BJ (cell line): ENCODE measurements around the gene VDR. TPM values are rescaled to one million over a fixed set of nuclear protein-coding genes. Genes with fewer than 3 reads are reported as not detected.

ENCODE experiments used
- CTCF ChIA-PET: fragments of 350-600 bp; formaldehyde crosslinking; extraction: SDS; loops from one replicate; lab custom pipeline; 2021; ENCODE audit warnings: antibody characterized with exemption, inconsistent platforms; lab: Yijun Ruan, JAX
- POLR2A ChIA-PET: fragments of 300-600 bp; sonication (Branson Sonifier 250); formaldehyde crosslinking; extraction: SDS; loops from one replicate; lab custom pipeline; 2021; ENCODE audit warnings: antibody characterized with exemption; lab: Charles Lee
- DNase-seq: peaks from one replicate; pipeline ENCODE4 v3.0.0-alpha.2; 2011; ENCODE audit warnings: low read depth
- H3K27me3 ChIP-seq: 2 replicates; pipeline ENCODE4 v1.6.0; 2011; ENCODE audit warnings: low read length; ENCODE audit not compliant: control insufficient read depth, insufficient read depth
- H3K36me3 ChIP-seq: 2 replicates; pipeline ENCODE4 v1.5.1; 2011; ENCODE audit warnings: low read length; ENCODE audit not compliant: control insufficient read depth, insufficient read depth
- H3K4me3 ChIP-seq: 2 replicates; pipeline ENCODE4 v1.5.1; 2011; ENCODE audit warnings: low read depth, mild to moderate bottlenecking, control low read depth, low read length
- CTCF ChIP-seq: IDR thresholded peaks from 2 replicates; pipeline ENCODE4 v1.5.1; 2011; ENCODE audit warnings: low read depth, mild to moderate bottlenecking, control low read depth, inconsistent platforms, low read length, moderate library complexity; ENCODE audit not compliant: insufficient read depth
- polyA plus RNA-seq: library from polyadenylated mRNA; depleted of rRNA; stranded (reverse); fragments of >200 nt; gene quantifications from 2 replicates; pipeline ENCODE4 v1.2.3, GENCODE V29; 2011

VDR gene
- polyA plus RNA-seq, 1 experiment = 40.5 TPM

- Histone ChIP-seq H3K4me3 (no peak overlapping the region), H3K27me3 (no peaks in the 10 kb centered on the region), H3K36me3 (peaks cover 27% of the 10 kb centered on the region)
- CTCF ChIA-PET = interaction anchor here (0.8 to 13.2 kb wide), 14 partner anchors 10 to 161 kb away, joined by 3 to 174 read pairs (median 4); partner anchors contain the start of gene TMEM106C
- POLR2A ChIA-PET = no interaction called here
- DNase-seq = no peak
- peak; percentile 48 for TF ChIP-seq CTCF
These were observed 102.5 kb downstream of the VDR start for GRCh38 chr12:47802312-47802711.

GRCh38 chr12:47801904-47802246, 102.9 kb downstream of the VDR start:
- CTCF ChIA-PET = interaction anchor here (0.8 to 13.2 kb wide), 15 partner anchors 9 to 161 kb away, joined by 3 to 174 read pairs (median 4); partner anchors contain the start of gene TMEM106C
- TF ChIP-seq CTCF = no peak
- Histone ChIP-seq H3K27me3 (no peaks in the 10 kb centered on the region), H3K36me3 (peaks cover 31% of the 10 kb centered on the region), H3K4me3 (no peak overlapping the region)
- DNase-seq = no peak
- POLR2A ChIA-PET = no interaction called here

GRCh38 chr12:47801170-47801903, 103.5 kb downstream of the VDR start:
- POLR2A ChIA-PET = no interaction called here
- H3K27me3 ChIP-seq = no peaks in the 10 kb centered on the region
- peak; percentile 41 for TF ChIP-seq CTCF
- H3K36me3 ChIP-seq = peaks cover 34% of the 10 kb centered on the region
- no peak overlapping the region for H3K4me3 ChIP-seq
- no peak for DNase-seq
- CTCF ChIA-PET = interaction anchor here (0.8 to 13.2 kb wide), 15 partner anchors 9 to 86 kb away, joined by 3 to 174 read pairs (median 4); no protein-coding TSS in a partner anchor

- peaks cover 40% of the 10 kb centered on the region for H3K36me3 ChIP-seq
- TF ChIP-seq CTCF = no peak
- DNase-seq = no peak
- ChIA-PET POLR2A (no interaction called here), CTCF (interaction anchor here (1.1 to 13.2 kb wide), 5 partner anchors 11 to 35 kb away, joined by 3 to 174 read pairs (median 4); no protein-coding TSS in a partner anchor)
- H3K4me3 ChIP-seq = no peak overlapping the region
- H3K27me3 ChIP-seq = no peaks in the 10 kb centered on the region
These were observed 104.2 kb downstream of the VDR start for GRCh38 chr12:47800582-47800981.

GRCh38 chr12:47799357-47799955, 105.3 kb downstream of the VDR start:
- ChIA-PET CTCF (interaction anchor here (0.6 to 13.2 kb wide), 6 partner anchors 10 to 84 kb away, joined by 3 to 174 read pairs (median 4); no protein-coding TSS in a partner anchor), POLR2A (no interaction called here)
- H3K4me3 ChIP-seq = no peak overlapping the region
- TF ChIP-seq CTCF = no peak
- peaks cover 44% of the 10 kb centered on the region for H3K36me3 ChIP-seq
- no peak for DNase-seq
- no peaks in the 10 kb centered on the region for H3K27me3 ChIP-seq
